GM10266 (cell line): ENCODE measurements around the gene CLDN5.

ENCODE experiments used
- DNase-seq: peaks from one replicate; pipeline ENCODE4 v3.0.0; 2012; ENCODE audit errors: extremely low spot score
- CTCF ChIP-seq: IDR thresholded peaks from 2 replicates; pipeline ENCODE4 v1.5.1; 2012; ENCODE audit warnings: mild to moderate bottlenecking, low read depth; ENCODE audit not compliant: control insufficient read depth, insufficient read depth; ENCODE audit errors: missing control alignments

Gene CLDN5

GRCh38 chr22:19488884-19489843, 35.0 kb downstream of the CLDN5 start:
- TF ChIP-seq CTCF: no peak
- no peak for DNase-seq

- no peak for DNase-seq
- no peak for TF ChIP-seq CTCF
Measured at GRCh38 chr22:19488285-19488684, 35.9 kb downstream of the CLDN5 start.

GRCh38 chr22:19483481-19484244, 40.5 kb downstream of the CLDN5 start:
- no peak for TF ChIP-seq CTCF
- no peak for DNase-seq

- DNase-seq: no peak
- TF ChIP-seq CTCF: no peak
Measured at GRCh38 chr22:19482297-19482696, 41.9 kb downstream of the CLDN5 start.

GRCh38 chr22:19480789-19481188, 43.4 kb downstream of the CLDN5 start:
- DNase-seq: no peak
- TF ChIP-seq CTCF: no peak

GRCh38 chr22:19480173-19480568, 44.0 kb downstream of the CLDN5 start:
- no peak for TF ChIP-seq CTCF
- no peak for DNase-seq
